ENCODE measurements around the gene SERPINA6. TPM values are rescaled to one million over a fixed set of nuclear protein-coding genes. Genes with fewer than 3 reads are reported as not detected.

SERPINA6 gene
- polyA plus RNA-seq, 1 donor (not counting 4 experiments of a cell fraction or from before 2014, with no cell fraction given) = not detected

GRCh38 chr14:94349276-94349675, 26.1 kb upstream of the SERPINA6 start:
- FAIRE-seq (no peak), DNase-seq (ENCODE audit: low read depth, low spot score) (no peak)
- Histone ChIP-seq H3K4me1 (ENCODE audit: control insufficient read depth, extremely low read depth, insufficient read depth, low read length) (peaks cover 11% of the 10 kb centered on the region), H3K9me1 (ENCODE audit: control insufficient read depth, extremely low read depth, insufficient read depth, low read length) (no peaks in the 10 kb centered on the region), H3K4me2 (ENCODE audit: control insufficient read depth, extremely low read depth, insufficient read depth, low read depth, low read length) (no peak overlapping the region), H3K36me3 (ENCODE audit: control insufficient read depth in 2 of 2, extremely low read depth in 1 of 2, insufficient read depth in 2 of 2, low read length in 2 of 2) (no peaks in the 10 kb centered on the region), H3K27me3 (ENCODE audit: control insufficient read depth, extremely low read depth, insufficient read depth, low read length) (peaks cover 8% of the 10 kb centered on the region), H3K27ac (ENCODE audit: control insufficient read depth, insufficient read depth, low read length) (no peak overlapping the region), H3K9me3 (ENCODE audit: control insufficient read depth, low read depth, low read length) (no peaks in the 10 kb centered on the region), H4K20me1 (ENCODE audit: control insufficient read depth, extremely low read depth, insufficient read depth, low read length) (no peaks in the 10 kb centered on the region), H3K4me3 (ENCODE audit: control insufficient read depth in 2 of 3, extremely low read depth in 1 of 3, insufficient read depth in 2 of 3, low read depth in 1 of 3, low read length in 3 of 3) (no peak overlapping the region), H2AFZ (ENCODE audit: control insufficient read depth, low read length) (no peak overlapping the region), H3K79me2 (ENCODE audit: control insufficient read depth, insufficient read depth, low read length) (no peaks in the 10 kb centered on the region), H3K9ac (ENCODE audit: control insufficient read depth, extremely low read depth, insufficient read depth, low read length) (no peak overlapping the region)
- dilution Hi-C loops (cut with MboI; ENCODE audit: extremely low pct_ligation_motif_present, low sequenced_read_pairs) = no loop called here
- TF ChIP-seq CTCF (optimal IDR thresholded peaks at IDR 0.05 in 1 of 3, IDR thresholded peaks at IDR 0.05 in 1 of 3, conservative IDR thresholded peaks at IDR 0.05 in 1 of 3; ENCODE audit: extremely low read depth in 1 of 3, insufficient read depth in 2 of 3, low read length in 3 of 3) (no peak), EZH2 (IDR thresholded peaks at IDR 0.05; ENCODE audit: low read length) (no peak)

- H3K4me3 ChIP-seq (ENCODE audit: control insufficient read depth in 2 of 3, extremely low read depth in 1 of 3, insufficient read depth in 2 of 3, low read depth in 1 of 3, low read length in 3 of 3) = no peak overlapping the region
- H4K20me1 ChIP-seq (ENCODE audit: control insufficient read depth, extremely low read depth, insufficient read depth, low read length) = no peaks in the 10 kb centered on the region
- no peaks in the 10 kb centered on the region for H3K9me3 ChIP-seq (ENCODE audit: control insufficient read depth, low read depth, low read length)
- H3K9me1 ChIP-seq (ENCODE audit: control insufficient read depth, extremely low read depth, insufficient read depth, low read length) = no peaks in the 10 kb centered on the region
- dilution Hi-C loops (cut with MboI; ENCODE audit: extremely low pct_ligation_motif_present, low sequenced_read_pairs) = no loop called here
- H3K9ac ChIP-seq (ENCODE audit: control insufficient read depth, extremely low read depth, insufficient read depth, low read length) = no peak overlapping the region
- DNase-seq (ENCODE audit: low read depth, low spot score) (no peak), FAIRE-seq (no peak)
- no peak overlapping the region for H3K4me2 ChIP-seq (ENCODE audit: control insufficient read depth, extremely low read depth, insufficient read depth, low read depth, low read length)
- H3K79me2 ChIP-seq (ENCODE audit: control insufficient read depth, insufficient read depth, low read length) = no peaks in the 10 kb centered on the region
- H3K27ac ChIP-seq (ENCODE audit: control insufficient read depth, insufficient read depth, low read length) = no peak overlapping the region
- no peaks in the 10 kb centered on the region for H3K36me3 ChIP-seq (ENCODE audit: control insufficient read depth in 2 of 2, extremely low read depth in 1 of 2, insufficient read depth in 2 of 2, low read length in 2 of 2)
- peaks cover 8% of the 10 kb centered on the region for H3K27me3 ChIP-seq (ENCODE audit: control insufficient read depth, extremely low read depth, insufficient read depth, low read length)
- no peak for TF ChIP-seq EZH2 (IDR thresholded peaks at IDR 0.05; ENCODE audit: low read length)
- no peak for TF ChIP-seq CTCF (optimal IDR thresholded peaks at IDR 0.05 in 1 of 3, IDR thresholded peaks at IDR 0.05 in 1 of 3, conservative IDR thresholded peaks at IDR 0.05 in 1 of 3; ENCODE audit: extremely low read depth in 1 of 3, insufficient read depth in 2 of 3, low read length in 3 of 3)
- no peak overlapping the region for H2AFZ ChIP-seq (ENCODE audit: control insufficient read depth, low read length)
- peaks cover 11% of the 10 kb centered on the region for H3K4me1 ChIP-seq (ENCODE audit: control insufficient read depth, extremely low read depth, insufficient read depth, low read length)
These were observed 25.7 kb upstream of the SERPINA6 start for GRCh38 chr14:94348836-94349235.
